Effector memory CD4-positive, alpha-beta T cell (primary cell): Measurements from ENCODE around the gene GINS2.

Experiments
- DNase-seq, 3 donors: peaks; one replicate each; pipeline ENCODE4 v3.0.0-alpha.2; 2020
- H3K27ac ChIP-seq: 2 replicates; pipeline ENCODE4 v1.7.0; 2013; ENCODE audit warnings: mild to moderate bottlenecking, low read length, moderate library complexity; ENCODE audit not compliant: insufficient read depth, poor library complexity, severe bottlenecking
- H3K27me3 ChIP-seq: replicated peaks from 2 replicates; pipeline ENCODE4 v1.7.0; 2013; ENCODE audit warnings: mild to moderate bottlenecking, low read length; ENCODE audit not compliant: insufficient read depth, control insufficient read depth, poor library complexity, severe bottlenecking
- H3K36me3 ChIP-seq: 2 replicates; pipeline ENCODE4 v1.7.0; 2013; ENCODE audit warnings: mild to moderate bottlenecking, low read length, moderate library complexity; ENCODE audit not compliant: control insufficient read depth, insufficient read depth
- H3K4me1 ChIP-seq: 2 replicates; pipeline ENCODE4 v1.7.0; 2013; ENCODE audit warnings: low read length, mild to moderate bottlenecking; ENCODE audit not compliant: control insufficient read depth, insufficient read depth, poor library complexity, severe bottlenecking
- H3K4me3 ChIP-seq: 2 replicates; pipeline ENCODE4 v1.7.0; 2013; ENCODE audit warnings: low read length, low read depth, mild to moderate bottlenecking; ENCODE audit not compliant: insufficient read depth, poor library complexity, severe bottlenecking
- H3K9me3 ChIP-seq: 2 replicates; pipeline ENCODE4 v1.7.0; 2013; ENCODE audit warnings: mild to moderate bottlenecking, low read length, moderate library complexity; ENCODE audit not compliant: control insufficient read depth

Gene GINS2

DNA sequence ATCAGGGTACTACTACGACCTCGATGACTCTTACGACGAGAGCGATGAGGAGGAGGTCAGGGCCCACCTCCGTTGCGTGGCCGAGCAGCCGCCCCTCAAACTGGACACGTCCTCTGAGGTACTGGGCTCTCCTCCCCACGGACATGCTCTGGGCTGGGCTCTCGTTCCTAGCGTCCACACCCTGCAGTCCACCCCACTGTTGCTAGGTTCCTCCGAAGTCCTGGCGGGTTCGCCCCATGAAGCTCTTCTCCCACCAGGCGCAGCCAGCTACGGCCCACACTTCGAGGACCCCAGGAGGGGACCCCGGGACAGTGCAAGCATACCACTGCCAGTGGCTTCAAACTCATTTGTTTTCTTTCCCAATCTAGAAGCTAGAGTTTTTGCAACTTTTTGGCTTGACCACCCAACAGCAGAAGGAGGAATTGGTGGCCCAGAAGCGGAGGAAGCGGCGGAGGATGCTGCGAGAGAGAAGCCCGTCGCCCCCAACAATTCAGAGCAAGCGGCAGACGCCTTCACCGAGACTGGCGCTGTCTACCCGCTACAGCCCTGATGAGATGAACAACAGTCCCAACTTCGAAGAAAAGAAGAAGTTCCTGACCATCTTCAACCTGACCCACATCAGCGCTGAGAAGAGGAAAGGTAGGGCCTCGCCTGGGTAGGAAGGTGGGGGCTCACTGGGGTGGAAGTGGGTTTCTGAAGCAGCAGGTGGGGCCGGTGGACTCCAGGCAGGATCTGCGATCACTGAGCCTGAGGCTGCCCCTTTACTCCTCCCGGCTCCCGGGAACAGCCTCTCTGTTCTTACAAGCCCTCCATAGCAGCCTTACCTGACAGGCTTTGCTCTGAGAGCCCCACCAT is 25.6 kb downstream of the GINS2 start:
- no peaks in the 10 kb centered on the region for H3K27me3 ChIP-seq
- DNase-seq = no peak
- H3K4me1 ChIP-seq = no peaks in the 10 kb centered on the region
- no peaks in the 10 kb centered on the region for H3K9me3 ChIP-seq
- H3K4me3 ChIP-seq = no peak overlapping the region
- peaks cover 76% of the 10 kb centered on the region for H3K36me3 ChIP-seq
- H3K27ac ChIP-seq = no peak overlapping the region

DNA sequence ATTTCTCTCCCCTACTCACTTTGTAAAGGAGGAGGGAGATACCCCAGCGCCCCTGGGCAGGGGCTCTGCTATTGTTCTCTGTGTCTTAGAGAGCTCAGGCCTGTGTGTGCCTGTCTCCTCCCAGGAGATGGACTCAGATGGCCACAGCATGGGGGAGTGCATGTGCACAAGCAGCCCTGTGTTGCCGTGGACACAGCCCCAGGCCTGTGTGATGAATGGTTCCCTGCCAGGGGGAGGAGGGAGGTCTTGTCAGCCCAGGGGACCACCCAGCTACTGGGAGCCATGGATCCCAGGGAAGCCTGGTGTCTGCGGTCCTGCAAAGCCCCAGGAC is 26.3 kb downstream of the GINS2 start:
- Histone ChIP-seq H3K4me1 (no peaks in the 10 kb centered on the region), H3K9me3 (no peaks in the 10 kb centered on the region), H3K4me3 (no peak overlapping the region), H3K36me3 (peaks cover 75% of the 10 kb centered on the region), H3K27me3 (no peaks in the 10 kb centered on the region), H3K27ac (no peak overlapping the region)
- no peak for DNase-seq

GRCh38 chr16:85661740-85662481 is 26.8 kb downstream of the GINS2 start:
- H3K36me3 ChIP-seq = peaks cover 76% of the 10 kb centered on the region
- no peaks in the 10 kb centered on the region for H3K4me1 ChIP-seq
- no peak for DNase-seq
- H3K9me3 ChIP-seq = no peaks in the 10 kb centered on the region
- H3K27me3 ChIP-seq = no peaks in the 10 kb centered on the region
- no peak overlapping the region for H3K4me3 ChIP-seq
- H3K27ac ChIP-seq = no peak overlapping the region

GRCh38 chr16:85660843-85661739 is 27.7 kb downstream of the GINS2 start:
- DNase-seq = no peak
- Histone ChIP-seq H3K9me3 (no peaks in the 10 kb centered on the region), H3K27ac (no peak overlapping the region), H3K36me3 (peaks cover 74% of the 10 kb centered on the region), H3K27me3 (no peaks in the 10 kb centered on the region), H3K4me1 (no peaks in the 10 kb centered on the region), H3K4me3 (no peak overlapping the region)

GRCh38 chr16:85659805-85660511 is 28.8 kb downstream of the GINS2 start:
- H3K27me3 ChIP-seq = no peaks in the 10 kb centered on the region
- no peak overlapping the region for H3K4me3 ChIP-seq
- H3K27ac ChIP-seq = no peak overlapping the region
- peak in 2 of 3 donors; percentile 9 to 27 for DNase-seq
- H3K36me3 ChIP-seq = peaks cover 70% of the 10 kb centered on the region
- H3K9me3 ChIP-seq = no peaks in the 10 kb centered on the region
- no peaks in the 10 kb centered on the region for H3K4me1 ChIP-seq

GRCh38 chr16:85659336-85659735 is 29.4 kb downstream of the GINS2 start:
- no peak overlapping the region for H3K27ac ChIP-seq
- H3K9me3 ChIP-seq = no peaks in the 10 kb centered on the region
- H3K4me3 ChIP-seq = no peak overlapping the region
- H3K36me3 ChIP-seq = peaks cover 63% of the 10 kb centered on the region
- H3K27me3 ChIP-seq = no peaks in the 10 kb centered on the region
- H3K4me1 ChIP-seq = no peaks in the 10 kb centered on the region
- no peak for DNase-seq

- Histone ChIP-seq H3K4me1 (no peaks in the 10 kb centered on the region), H3K36me3 (peaks cover 57% of the 10 kb centered on the region)
- no peak for DNase-seq
Observed at GRCh38 chr16:85658504-85659326, 30.0 kb downstream of the GINS2 start.

GRCh38 chr16:85657996-85658395 is 30.8 kb downstream of the GINS2 start:
- H3K9me3 ChIP-seq = no peaks in the 10 kb centered on the region
- no peak for DNase-seq
- no peaks in the 10 kb centered on the region for H3K4me1 ChIP-seq
- H3K27me3 ChIP-seq = no peaks in the 10 kb centered on the region
- H3K36me3 ChIP-seq = peaks cover 53% of the 10 kb centered on the region
- no peak overlapping the region for H3K4me3 ChIP-seq
- no peak overlapping the region for H3K27ac ChIP-seq

More at GRCh38 chr16:85658504-85659326, 30.0 kb downstream of the GINS2 start:
- Histone ChIP-seq H3K9me3 (no peaks in the 10 kb centered on the region), H3K27me3 (no peaks in the 10 kb centered on the region), H3K27ac (no peak overlapping the region), H3K4me3 (no peak overlapping the region)

DNA sequence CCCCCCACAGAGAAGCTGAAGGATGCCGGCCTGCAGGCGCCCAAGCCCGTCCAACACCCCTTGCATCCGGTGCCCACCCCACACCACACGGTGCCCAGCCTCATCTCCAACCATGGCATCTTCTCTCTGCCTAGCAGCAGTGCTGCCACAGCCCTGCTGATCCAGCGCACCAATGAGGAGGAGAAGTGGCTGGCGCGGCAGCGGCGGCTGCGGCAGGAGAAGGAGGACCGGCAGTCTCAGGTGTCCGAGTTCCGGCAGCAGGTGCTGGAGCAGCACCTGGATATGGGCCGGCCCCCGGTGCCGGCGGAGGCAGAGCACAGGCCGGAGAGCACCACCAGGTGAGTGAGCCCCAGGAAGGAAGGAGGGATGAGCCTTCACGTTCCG is 31.5 kb downstream of the GINS2 start:
- H3K9me3 ChIP-seq = no peaks in the 10 kb centered on the region
- peaks cover 46% of the 10 kb centered on the region for H3K36me3 ChIP-seq
- H3K27me3 ChIP-seq = no peaks in the 10 kb centered on the region
- no peaks in the 10 kb centered on the region for H3K4me1 ChIP-seq
- no peak for DNase-seq
- H3K4me3 ChIP-seq = no peak overlapping the region
- no peak overlapping the region for H3K27ac ChIP-seq
